Neural cell (in vitro differentiated cells): ENCODE results near the gene ZNF705A.
"Not testable (repeated sequence)": the region's sequence is repeated elsewhere in the genome, so short reads cannot be mapped to it uniquely, and the experiment has no call there.

Experiments
- CTCF ChIP-seq: fragments of 450-650 bp; IDR thresholded peaks from 2 replicates; pipeline ENCODE4 v1.5.1; 2014; ENCODE audit warnings: antibody characterized with exemption, mild to moderate bottlenecking, moderate library complexity; ENCODE audit not compliant: poor library complexity, severe bottlenecking
- EP300 ChIP-seq: fragments of 450-650 bp; conservative IDR thresholded peaks from 2 replicates; pipeline ENCODE4 v1.6.1; 2014; ENCODE audit warnings: antibody characterized with exemption, mild to moderate bottlenecking, moderate library complexity; ENCODE audit not compliant: poor library complexity, severe bottlenecking
- MXI1 ChIP-seq: fragments of 450-650 bp; conservative IDR thresholded peaks from 2 replicates; pipeline ENCODE4 v1.6.1; 2014; ENCODE audit warnings: antibody characterized with exemption, mild to moderate bottlenecking; ENCODE audit not compliant: poor library complexity, severe bottlenecking
- POLR2AphosphoS5 ChIP-seq: IDR thresholded peaks from 2 replicates; pipeline ENCODE4 v1.6.1; 2012
- RAD21 ChIP-seq: fragments of 450-650 bp; conservative IDR thresholded peaks from 2 replicates; pipeline ENCODE4 v1.6.1; 2014; ENCODE audit warnings: antibody characterized with exemption, mild to moderate bottlenecking, moderate library complexity
- REST ChIP-seq: IDR thresholded peaks from 2 replicates; pipeline ENCODE4 v1.6.1; 2012; ENCODE audit warnings: borderline replicate concordance
- SMC3 ChIP-seq: fragments of 450-650 bp; conservative IDR thresholded peaks from 2 replicates; pipeline ENCODE4 v1.6.1; 2014; ENCODE audit warnings: antibody characterized with exemption, mild to moderate bottlenecking, moderate library complexity; ENCODE audit not compliant: poor library complexity
- TAF1 ChIP-seq: IDR thresholded peaks from 2 replicates; pipeline ENCODE4 v1.6.1; 2012; ENCODE audit warnings: low read depth

DNA sequence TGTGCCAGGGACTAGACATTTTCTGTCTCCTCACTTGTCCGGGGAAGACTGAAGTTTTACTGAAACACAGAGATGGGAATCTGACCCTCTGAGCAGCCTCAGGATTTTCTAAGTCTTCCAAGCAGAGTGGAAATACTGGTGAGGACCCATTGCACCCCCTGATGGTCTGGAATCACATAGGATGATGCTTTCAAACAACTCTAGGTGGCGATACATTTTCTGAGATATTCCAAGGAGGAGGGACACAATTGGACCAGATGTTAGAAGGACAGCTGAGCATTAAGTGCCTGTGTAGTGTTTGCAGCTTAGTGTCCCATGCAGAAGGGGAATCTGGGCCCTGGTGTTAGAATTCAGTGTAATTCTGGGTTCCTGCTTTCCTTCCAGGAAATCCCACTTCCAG lies 31.3 kb downstream of the ZNF705A start:
- TF ChIP-seq CTCF, POLR2AphosphoS5, RAD21, EP300, SMC3, TAF1, REST, MXI1: not testable (repeated sequence)
